Kidney (tissue), 14 donors: ENCODE data around the gene RGS6. TPM values are rescaled to one million over a fixed set of nuclear protein-coding genes. Genes with fewer than 3 reads are reported as not detected.

Experiments used
- DNase-seq, 5 donors: peaks; one replicate each; pipeline ENCODE4 v3.0.0-alpha.2; 2013 to 2020
- FAIRE-seq: peaks from 2 replicates; lab custom pipeline; 2012; peaks lifted over from hg19 to GRCh38; lab: Jason Lieb, UNC
- H3K27ac ChIP-seq, 2 donors: one replicate each; pipeline ENCODE4 v1.7.0; 2013; ENCODE audit warnings: low read depth in 2 of 2, low read length in 2 of 2, inconsistent platforms in 1 of 2
- H3K27me3 ChIP-seq: one replicate; pipeline ENCODE4 v1.7.1; 2013; ENCODE audit warnings: low read length, inconsistent platforms; ENCODE audit not compliant: control insufficient read depth, insufficient read depth
- H3K36me3 ChIP-seq, 3 donors: one replicate each; pipeline versions ENCODE4 v1.7.0 to v1.7.1; 2013; ENCODE audit warnings: low read length in 3 of 3, control low read depth in 1 of 3, inconsistent platforms in 1 of 3; ENCODE audit not compliant: insufficient read depth in 3 of 3, control insufficient read depth in 2 of 3
- H3K4me1 ChIP-seq, 3 donors: one replicate each; pipeline versions ENCODE4 v1.7.0 to v1.7.1; 2013; ENCODE audit warnings: low read length in 3 of 3, inconsistent platforms in 1 of 3, low read depth in 1 of 3; ENCODE audit not compliant: control insufficient read depth in 2 of 3, insufficient read depth in 2 of 3
- H3K4me3 ChIP-seq, 3 donors: one replicate each; pipeline versions ENCODE4 v1.7.0 to v1.8.1; 2013; ENCODE audit warnings: low read length in 3 of 3, control low read depth in 1 of 3, inconsistent platforms in 1 of 3
- H3K9ac ChIP-seq, 3 donors: one replicate each; pipeline versions ENCODE4 v1.7.0 to v1.7.1; 2013; ENCODE audit warnings: low read length in 3 of 3, control low read depth in 1 of 3, inconsistent platforms in 1 of 3
- H3K9me3 ChIP-seq, 3 donors: one replicate each; pipeline versions ENCODE4 v1.7.0 to v1.7.1; 2013; ENCODE audit warnings: low read length in 3 of 3, control low read depth in 1 of 3, inconsistent platforms in 1 of 3; ENCODE audit not compliant: control insufficient read depth in 2 of 3, insufficient read depth in 1 of 3
- CTCF ChIP-seq: IDR thresholded peaks from 3 replicates; pipeline ENCODE4 v1.5.1; 2012; ENCODE audit warnings: mild to moderate bottlenecking, moderate library complexity, borderline replicate concordance; ENCODE audit not compliant: insufficient read depth; ENCODE audit errors: extremely low read depth
- intact Hi-C: fragments of 100-400 bp; cut with DNase I; formaldehyde crosslinking; loops from one replicate; pipeline ENCODE4 v1.11.1; 2022
- polyA plus RNA-seq: library from polyadenylated mRNA; stranded (reverse); fragments of 350-450 nt; fragmentation: Illumina TruSeq; extraction: RNeasy Lipid Tissue Mini Kit (QIAGEN cat#74804); gene quantifications from one replicate; pipeline ENCODE4 v1.2.3, GENCODE V29; 2014; ENCODE audit warnings: low read depth, low replicate concordance; ENCODE audit not compliant: insufficient read depth
- total RNA-seq: library from RNA; stranded (reverse); fragmentation: NEBNext Ultra II Directional; extraction: Animal tissue kit (Norgen Biotek cat#: 25700); gene quantifications from one replicate; pipeline ENCODE4 v1.2.1, GENCODE V29; 2021
- donor health status: control.
- donor health status: control.
- donor health status: control.
- donor health status: control.
- donor health status: control.
- donor health status: DM: yes; HTN: yes; CAD: no.
- donor health status: Normal renal cell carcinoma (clear cell type).

RGS6 gene
- total and polyA plus RNA-seq, 2 donors from 2014 or later = 1.1 to 1.4 TPM

GRCh38 chr14:72383865-72384264 is 451.6 kb downstream of the RGS6 start:
- H3K36me3 ChIP-seq = no peaks in the 10 kb centered on the region
- H3K9me3 ChIP-seq = peaks cover 0 to 5% (median 3%) of the 10 kb centered on the region in 3 donors
- no peaks in the 10 kb centered on the region for H3K27me3 ChIP-seq
- no peak for DNase-seq
- H3K4me1 ChIP-seq = no peaks in the 10 kb centered on the region
- intact Hi-C loops = no loop called here
- no peak overlapping the region for H3K4me3 ChIP-seq
- FAIRE-seq = no peak
- TF ChIP-seq CTCF = no peak
- no peak overlapping the region for H3K27ac ChIP-seq
- H3K9ac ChIP-seq = no peak overlapping the region

- no peak for FAIRE-seq
- no peaks in the 10 kb centered on the region for H3K36me3 ChIP-seq
- no peaks in the 10 kb centered on the region for H3K27me3 ChIP-seq
- no peaks in the 10 kb centered on the region for H3K9me3 ChIP-seq
- no peak for TF ChIP-seq CTCF
- H3K9ac ChIP-seq = no peak overlapping the region
- no peak overlapping the region for H3K27ac ChIP-seq
- H3K4me3 ChIP-seq = no peak overlapping the region
- intact Hi-C loops = no loop called here
- no peaks in the 10 kb centered on the region for H3K4me1 ChIP-seq
- DNase-seq = no peak
These were observed 455.5 kb downstream of the RGS6 start for GRCh38 chr14:72387726-72388125.

DNA sequence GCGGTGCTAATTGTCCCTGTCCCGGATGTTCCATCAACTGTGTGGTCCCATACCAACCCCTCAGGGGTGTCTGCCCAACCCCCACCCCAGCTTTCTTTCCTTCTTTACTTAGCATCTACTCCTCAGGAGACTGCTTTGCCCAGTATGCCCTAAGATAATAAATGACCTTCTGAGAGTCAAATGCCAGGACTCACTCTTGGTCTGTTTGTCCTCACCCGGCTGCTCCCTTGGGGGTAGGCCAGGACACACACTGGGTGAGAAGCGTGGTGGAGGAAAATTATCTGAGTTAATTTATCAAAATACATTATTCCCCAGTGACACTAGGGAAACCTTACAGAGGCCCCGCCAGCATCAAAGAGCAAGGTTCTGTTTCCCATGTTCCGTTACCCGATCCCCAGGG is 457.0 kb downstream of the RGS6 start:
- Histone ChIP-seq H3K4me1 (no peaks in the 10 kb centered on the region), H3K4me3 (no peak overlapping the region), H3K9ac (no peak overlapping the region), H3K9me3 (peaks cover 0 to 7% (median 0%) of the 10 kb centered on the region in 3 donors), H3K36me3 (no peaks in the 10 kb centered on the region), H3K27me3 (no peaks in the 10 kb centered on the region), H3K27ac (no peak overlapping the region)
- no peak for FAIRE-seq
- intact Hi-C loops = no loop called here
- no peak for DNase-seq
- TF ChIP-seq CTCF = no peak

- FAIRE-seq = no peak
- H3K9ac ChIP-seq = no peak overlapping the region
- no peak overlapping the region for H3K27ac ChIP-seq
- H3K9me3 ChIP-seq = no peaks in the 10 kb centered on the region
- no peaks in the 10 kb centered on the region for H3K36me3 ChIP-seq
- DNase-seq = no peak
- no peak overlapping the region for H3K4me3 ChIP-seq
- intact Hi-C loops = no loop called here
- H3K27me3 ChIP-seq = no peaks in the 10 kb centered on the region
- no peaks in the 10 kb centered on the region for H3K4me1 ChIP-seq
- no peak for TF ChIP-seq CTCF
These were observed 468.9 kb downstream of the RGS6 start for GRCh38 chr14:72401101-72401625.
